ENCODE data around the gene XPNPEP1. TPM values are rescaled to one million over a fixed set of nuclear protein-coding genes. Genes with fewer than 3 reads are reported as not detected.

The XPNPEP1 gene
- total RNA-seq, 1 experiment from 2014 or later, result 71.3 TPM

DNA sequence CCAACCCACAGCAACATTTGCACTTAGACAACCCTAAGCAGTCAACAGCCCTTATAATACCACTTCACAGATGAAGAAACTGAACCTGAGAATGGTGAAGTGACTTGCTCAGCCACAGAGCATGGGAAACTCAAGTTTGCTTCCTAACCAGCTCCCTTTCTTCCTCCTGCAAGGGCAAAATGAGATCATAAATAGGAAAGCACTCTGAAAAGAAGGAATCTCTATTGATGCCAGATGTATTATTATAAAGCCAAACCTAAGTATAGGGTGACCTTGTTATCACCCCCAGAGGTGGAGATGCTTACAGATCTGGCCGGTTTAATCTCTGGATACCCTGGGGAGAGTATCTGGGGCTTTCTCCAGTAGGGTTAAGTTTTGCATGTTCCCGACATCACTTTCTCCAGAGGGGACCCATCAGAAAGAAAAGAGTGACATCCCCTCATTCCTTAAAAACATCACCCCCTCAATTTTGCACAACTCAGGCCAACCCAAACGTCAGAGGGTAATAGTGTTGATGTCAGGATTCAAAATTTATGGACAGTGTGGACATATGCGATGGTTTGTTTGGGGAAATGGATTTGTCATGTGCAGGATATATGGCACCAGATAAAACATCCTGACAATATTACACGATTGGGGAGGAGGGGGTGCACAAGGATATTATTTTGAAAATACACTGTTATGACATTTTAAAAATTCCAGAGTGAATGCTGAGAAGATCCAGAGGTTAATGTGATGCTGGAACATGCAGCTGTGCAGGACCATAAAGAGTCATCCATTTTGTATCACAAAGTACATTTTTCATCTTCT, 24.0 kb upstream of the XPNPEP1 start:
- Histone ChIP-seq H3K4me2 (ENCODE audit: insufficient read depth, insufficient read length, low read length) (no peak overlapping the region), H3K27me3 (ENCODE audit: insufficient read depth, low read length) (no peaks in the 10 kb centered on the region), H2BK15ac (ENCODE audit: low read depth, low read length) (no peak overlapping the region), H3T11ph (ENCODE audit: low read length) (no peak overlapping the region), H3K14ac (ENCODE audit: insufficient read depth, low read length) (no peak overlapping the region), H2AFZ (ENCODE audit: low read length) (no peak overlapping the region), H2BK12ac (ENCODE audit: insufficient read length, low read depth, low read length) (no peak overlapping the region), H4K20me1 (ENCODE audit: control insufficient read depth, insufficient read depth, insufficient read length) (no peaks in the 10 kb centered on the region), H2AK5ac (ENCODE audit: insufficient read length, low read length) (no peak overlapping the region), H2BK5ac (ENCODE audit: insufficient read length, low read length) (no peak overlapping the region), H3K27ac (ENCODE audit: insufficient read length, low read depth, low read length) (no peak overlapping the region), H3K56ac (ENCODE audit: insufficient read length, low read depth, low read length) (no peak overlapping the region), H3K79me1 (ENCODE audit: insufficient read depth, low read depth, low read length, poor library complexity, severe bottlenecking) (no peaks in the 10 kb centered on the region), H2BK20ac (ENCODE audit: low read depth, low read length, poor library complexity, severe bottlenecking) (no peak overlapping the region), H4K8ac (replicated peaks; ENCODE audit: insufficient read length, low read depth, low read length) (no peak overlapping the region), H2BK120ac (ENCODE audit: low read depth, low read length, poor library complexity, severe bottlenecking) (no peak overlapping the region), H3K9me3 (ENCODE audit: control insufficient read depth, low read depth, low read length) (no peaks in the 10 kb centered on the region), H3K9ac (ENCODE audit: extremely low read depth, insufficient read length, low read length) (no peak overlapping the region), H3K18ac (ENCODE audit: insufficient read length, low read depth, low read length) (no peak overlapping the region), H4K5ac (ENCODE audit: insufficient read length, low read depth, low read length) (no peak overlapping the region), H3K23me2 (ENCODE audit: insufficient read length, low read depth, low read length, poor library complexity, severe bottlenecking) (no peaks in the 10 kb centered on the region), H4K91ac (ENCODE audit: insufficient read length, low read depth, low read length) (no peak overlapping the region), H3K79me2 (ENCODE audit: insufficient read depth, low read length) (no peaks in the 10 kb centered on the region), H3K23ac (ENCODE audit: insufficient read length, low read depth, low read length) (no peak overlapping the region), H3K4me1 (ENCODE audit: insufficient read depth, low read length) (no peaks in the 10 kb centered on the region), H3K4ac (ENCODE audit: low read depth, low read length) (no peak overlapping the region)
- Mint-ChIP-seq H3K4me3 (no peak overlapping the region), H3K4me1 (peaks cover 0 to 5% of the 10 kb centered on the region in 2 experiments; a peak in 1 of 4 replicates), H3K36me3 (ENCODE audit: insufficient read depth in 1 of 3, low read depth in 3 of 3) (no peaks in the 10 kb centered on the region; a peak in 2 of 7 replicates), H3K27me3 (ENCODE audit: low read depth) (no peaks in the 10 kb centered on the region), H3K9me3 (no peaks in the 10 kb centered on the region), H3K27ac (no peak overlapping the region)
- DNase-seq, result no peak
- WGBS (ENCODE audit: extremely low coverage, insufficient read length, low lambda C conversion rate), result no CpG with 5 or more reads among the region's 5 CpGs
- TF ChIP-seq, protein P1, sequence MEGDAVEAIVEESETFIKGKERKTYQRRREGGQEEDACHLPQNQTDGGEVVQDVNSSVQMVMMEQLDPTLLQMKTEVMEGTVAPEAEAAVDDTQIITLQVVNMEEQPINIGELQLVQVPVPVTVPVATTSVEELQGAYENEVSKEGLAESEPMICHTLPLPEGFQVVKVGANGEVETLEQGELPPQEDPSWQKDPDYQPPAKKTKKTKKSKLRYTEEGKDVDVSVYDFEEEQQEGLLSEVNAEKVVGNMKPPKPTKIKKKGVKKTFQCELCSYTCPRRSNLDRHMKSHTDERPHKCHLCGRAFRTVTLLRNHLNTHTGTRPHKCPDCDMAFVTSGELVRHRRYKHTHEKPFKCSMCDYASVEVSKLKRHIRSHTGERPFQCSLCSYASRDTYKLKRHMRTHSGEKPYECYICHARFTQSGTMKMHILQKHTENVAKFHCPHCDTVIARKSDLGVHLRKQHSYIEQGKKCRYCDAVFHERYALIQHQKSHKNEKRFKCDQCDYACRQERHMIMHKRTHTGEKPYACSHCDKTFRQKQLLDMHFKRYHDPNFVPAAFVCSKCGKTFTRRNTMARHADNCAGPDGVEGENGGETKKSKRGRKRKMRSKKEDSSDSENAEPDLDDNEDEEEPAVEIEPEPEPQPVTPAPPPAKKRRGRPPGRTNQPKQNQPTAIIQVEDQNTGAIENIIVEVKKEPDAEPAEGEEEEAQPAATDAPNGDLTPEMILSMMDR (conservative IDR thresholded peaks at IDR 0.05), result no peak

Measured in H9 (cell line).